Esophagus (tissue), 2 donors: ENCODE results near the gene SPO11. TPM values are rescaled to one million over a fixed set of nuclear protein-coding genes. Genes with fewer than 3 reads are reported as not detected.

Experiments used
- H3K27ac ChIP-seq, 2 donors: one replicate each; pipeline ENCODE4 v1.5.1; 2013; ENCODE audit warnings: low read depth in 2 of 2, mild to moderate bottlenecking in 2 of 2, inconsistent platforms in 1 of 2, low read length in 1 of 2, moderate library complexity in 1 of 2
- H3K27me3 ChIP-seq, 2 donors: one replicate each; pipeline ENCODE4 v1.6.1; 2013; ENCODE audit warnings: low read length in 2 of 2, control low read depth in 1 of 2, mild to moderate bottlenecking in 1 of 2; ENCODE audit not compliant: insufficient read depth in 2 of 2, control insufficient read depth in 1 of 2
- H3K36me3 ChIP-seq, 2 donors: one replicate each; pipeline ENCODE4 v1.6.1; 2013; ENCODE audit warnings: low read length in 1 of 2; ENCODE audit not compliant: control insufficient read depth in 2 of 2, insufficient read depth in 2 of 2
- H3K4me1 ChIP-seq, 2 donors: one replicate each; pipeline ENCODE4 v1.6.1; 2013; ENCODE audit warnings: low read length in 1 of 2; ENCODE audit not compliant: control insufficient read depth in 2 of 2, insufficient read depth in 2 of 2
- H3K4me3 ChIP-seq, 2 donors: one replicate each; pipeline ENCODE4 v1.5.1; 2013; ENCODE audit warnings: low read length in 2 of 2, mild to moderate bottlenecking in 2 of 2, low read depth in 1 of 2, moderate library complexity in 1 of 2
- H3K9me3 ChIP-seq, 2 donors: one replicate each; pipeline ENCODE4 v1.6.1; 2013; ENCODE audit warnings: mild to moderate bottlenecking in 2 of 2, low read depth in 1 of 2, low read length in 1 of 2, moderate library complexity in 1 of 2; ENCODE audit not compliant: control insufficient read depth in 2 of 2, insufficient read depth in 1 of 2
- WGBS, 2 donors: extraction: QIAGEN DNeasy Blood & Tissue Kit; methylation state at CpG; one replicate each; pipeline ENCODE4 v1.1.7; 2013; 5-methylcytosine and 5-hydroxymethylcytosine counted together
- polyA plus RNA-seq, 2 donors: library from polyadenylated mRNA; stranded (reverse); fragments of 200-250 nt; gene quantifications; one replicate each; pipeline ENCODE4 v1.2.3, GENCODE V29; 2013
- donor health status: healthy with polysubstance abuse.
- donor health status: Bipolar disorder and iron deficiency.

SPO11 gene
- polyA plus RNA-seq, 2 donors = not detected

- no peaks in the 10 kb centered on the region for H3K4me1 ChIP-seq
- no peaks in the 10 kb centered on the region for H3K9me3 ChIP-seq
- no peaks in the 10 kb centered on the region for H3K27me3 ChIP-seq
- no peak overlapping the region for H3K4me3 ChIP-seq
- 93% methylated on average over 9 of the region's 9 CpGs for WGBS, 2 donors
- peaks cover 21 to 60% of the 10 kb centered on the region in 2 donors for H3K36me3 ChIP-seq
- H3K27ac ChIP-seq = no peak overlapping the region
Measured at GRCh38 chr20:57370316-57370715, 40.7 kb downstream of the SPO11 start.

- no peaks in the 10 kb centered on the region for H3K27me3 ChIP-seq
- H3K36me3 ChIP-seq = peaks cover 19 to 60% of the 10 kb centered on the region in 2 donors
- 90 to 92% methylated on average over 4 of the region's 4 CpGs for WGBS, 2 donors
- H3K27ac ChIP-seq = no peak overlapping the region
- no peak overlapping the region for H3K4me3 ChIP-seq
- no peaks in the 10 kb centered on the region for H3K4me1 ChIP-seq
- H3K9me3 ChIP-seq = no peaks in the 10 kb centered on the region
Measured at GRCh38 chr20:57371363-57371762, 41.8 kb downstream of the SPO11 start.

- H3K27me3 ChIP-seq = no peaks in the 10 kb centered on the region
- H3K4me3 ChIP-seq = no peak overlapping the region
- H3K27ac ChIP-seq = no peak overlapping the region
- H3K36me3 ChIP-seq = peaks cover 14 to 58% of the 10 kb centered on the region in 2 donors
- no peaks in the 10 kb centered on the region for H3K4me1 ChIP-seq
- 82 to 88% methylated on average over 9 of the region's 9 CpGs for WGBS, 2 donors
- H3K9me3 ChIP-seq = no peaks in the 10 kb centered on the region
Measured at GRCh38 chr20:57372157-57372556, 42.6 kb downstream of the SPO11 start.

- no peak overlapping the region for H3K4me3 ChIP-seq
- no peaks in the 10 kb centered on the region for H3K27me3 ChIP-seq
- WGBS, 2 donors = 86 to 88% methylated on average over 25 of the region's 25 CpGs
- peaks cover 16 to 63% of the 10 kb centered on the region in 2 donors for H3K36me3 ChIP-seq
- no peaks in the 10 kb centered on the region for H3K4me1 ChIP-seq
- no peaks in the 10 kb centered on the region for H3K9me3 ChIP-seq
- no peak overlapping the region for H3K27ac ChIP-seq
Measured at GRCh38 chr20:57372581-57373350, 43.2 kb downstream of the SPO11 start.

- no peaks in the 10 kb centered on the region for H3K4me1 ChIP-seq
- H3K9me3 ChIP-seq = no peaks in the 10 kb centered on the region
- no peak overlapping the region for H3K27ac ChIP-seq
- no peak overlapping the region for H3K4me3 ChIP-seq
- no peaks in the 10 kb centered on the region for H3K27me3 ChIP-seq
- WGBS, 2 donors = 76 to 80% methylated on average over 12 of the region's 12 CpGs
- H3K36me3 ChIP-seq = peaks cover 15 to 55% of the 10 kb centered on the region in 2 donors
Measured at GRCh38 chr20:57374343-57374930, 44.8 kb downstream of the SPO11 start.

GRCh38 chr20:57374931-57375651, 45.5 kb downstream of the SPO11 start:
- no peaks in the 10 kb centered on the region for H3K27me3 ChIP-seq
- no peak overlapping the region for H3K4me3 ChIP-seq
- H3K9me3 ChIP-seq = no peaks in the 10 kb centered on the region
- no peaks in the 10 kb centered on the region for H3K4me1 ChIP-seq
- peaks cover 13 to 49% of the 10 kb centered on the region in 2 donors for H3K36me3 ChIP-seq
- H3K27ac ChIP-seq = peak overlapping the region in 1 of 2 donors; percentile 16
- 81 to 83% methylated on average over 14 of the region's 14 CpGs for WGBS, 2 donors

GRCh38 chr20:57375652-57376230, 46.1 kb downstream of the SPO11 start:
- Histone ChIP-seq H3K27me3 (no peaks in the 10 kb centered on the region), H3K4me3 (no peak overlapping the region), H3K4me1 (no peaks in the 10 kb centered on the region), H3K36me3 (peaks cover 13 to 47% of the 10 kb centered on the region in 2 donors), H3K9me3 (no peaks in the 10 kb centered on the region), H3K27ac (no peak overlapping the region)
- 90 to 93% methylated on average over 10 of the region's 10 CpGs for WGBS, 2 donors

- Histone ChIP-seq H3K27me3 (no peaks in the 10 kb centered on the region), H3K36me3 (peaks cover 13 to 38% of the 10 kb centered on the region in 2 donors), H3K27ac (no peak overlapping the region), H3K4me3 (no peak overlapping the region), H3K9me3 (no peaks in the 10 kb centered on the region), H3K4me1 (no peaks in the 10 kb centered on the region)
- 84 to 86% methylated on average over 13 of the region's 13 CpGs for WGBS, 2 donors
Measured at GRCh38 chr20:57377350-57377749, 47.7 kb downstream of the SPO11 start.

- Histone ChIP-seq H3K27me3 (no peaks in the 10 kb centered on the region), H3K4me1 (no peaks in the 10 kb centered on the region), H3K36me3 (peaks cover 13 to 34% of the 10 kb centered on the region in 2 donors), H3K4me3 (no peak overlapping the region), H3K9me3 (no peaks in the 10 kb centered on the region), H3K27ac (no peak overlapping the region)
- WGBS, 2 donors = 88 to 89% methylated on average over 16 of the region's 16 CpGs
Measured at GRCh38 chr20:57378107-57378506, 48.5 kb downstream of the SPO11 start.
